ENCODE measurements around the gene RNF214. TPM values are rescaled to one million over a fixed set of nuclear protein-coding genes. Genes with fewer than 3 reads are reported as not detected.

The RNF214 gene
- polyA plus RNA-seq, 4 donors: 6.9 to 17.8 (median 8.9) TPM

GRCh38 chr11:117284053-117284452 lies 51.6 kb downstream of the RNF214 start:
- 96 to 97% (median 97%) methylated on average over 2 of the region's 2 CpGs for WGBS, 3 donors

GRCh38 chr11:117286588-117286987 lies 54.1 kb downstream of the RNF214 start:
- peaks cover 7 to 59% (median 23%) of the 10 kb centered on the region in 3 donors for H3K36me3 ChIP-seq (ENCODE audit: control insufficient read depth in 3 of 3, insufficient read depth in 2 of 3, low read depth in 1 of 3, low read length in 3 of 3)
- no peak for FAIRE-seq
- 55 to 63% (median 62%) methylated on average over 2 of the region's 2 CpGs for WGBS, 3 donors

More at GRCh38 chr11:117284053-117284452, 51.6 kb downstream of the RNF214 start:
- FAIRE-seq: no peak
- Histone ChIP-seq H3K4me3 (ENCODE audit: low read depth in 1 of 3, low read length in 3 of 3) (no peak overlapping the region), H3K27me3 (ENCODE audit: control insufficient read depth in 3 of 3, insufficient read depth in 3 of 3, low read length in 3 of 3) (no peaks in the 10 kb centered on the region), H3K4me1 (ENCODE audit: control insufficient read depth in 3 of 3, insufficient read depth in 2 of 3, low read depth in 1 of 3, low read length in 2 of 3) (peaks cover 0 to 25% (median 2%) of the 10 kb centered on the region in 3 donors), H3K9me3 (ENCODE audit: control insufficient read depth in 2 of 2, insufficient read depth in 1 of 2, low read depth in 1 of 2, low read length in 1 of 2) (no peaks in the 10 kb centered on the region), H3K27ac (ENCODE audit: low read depth in 1 of 3, low read length in 2 of 3) (no peak overlapping the region), H3K36me3 (ENCODE audit: control insufficient read depth in 3 of 3, insufficient read depth in 2 of 3, low read depth in 1 of 3, low read length in 3 of 3) (peaks cover 7 to 45% (median 18%) of the 10 kb centered on the region in 3 donors)
- DNase-seq: no peak

GRCh38 chr11:117287668-117288067 lies 55.2 kb downstream of the RNF214 start:
- no peaks in the 10 kb centered on the region for H3K27me3 ChIP-seq (ENCODE audit: control insufficient read depth in 3 of 3, insufficient read depth in 3 of 3, low read length in 3 of 3)
- H3K9me3 ChIP-seq (ENCODE audit: control insufficient read depth in 2 of 2, insufficient read depth in 1 of 2, low read depth in 1 of 2, low read length in 1 of 2): no peaks in the 10 kb centered on the region
- H3K36me3 ChIP-seq (ENCODE audit: control insufficient read depth in 3 of 3, insufficient read depth in 2 of 3, low read depth in 1 of 3, low read length in 3 of 3): peaks cover 2 to 54% (median 13%) of the 10 kb centered on the region in 3 donors
- H3K27ac ChIP-seq (ENCODE audit: low read depth in 1 of 3, low read length in 2 of 3): peak overlapping the region in 1 of 3 donors; percentile 53
- no peak overlapping the region for H3K4me3 ChIP-seq (ENCODE audit: low read depth in 1 of 3, low read length in 3 of 3)
- peaks cover 0 to 20% (median 2%) of the 10 kb centered on the region in 3 donors for H3K4me1 ChIP-seq (ENCODE audit: control insufficient read depth in 3 of 3, insufficient read depth in 2 of 3, low read depth in 1 of 3, low read length in 2 of 3)
- FAIRE-seq (no peak), DNase-seq (peak; percentile 73 to 76)
- WGBS, 3 donors: 18 to 66% (median 35%) methylated on average over 3 of the region's 3 CpGs

More at GRCh38 chr11:117286588-117286987, 54.1 kb downstream of the RNF214 start:
- Histone ChIP-seq H3K27me3 (ENCODE audit: control insufficient read depth in 3 of 3, insufficient read depth in 3 of 3, low read length in 3 of 3) (no peaks in the 10 kb centered on the region), H3K4me3 (ENCODE audit: low read depth in 1 of 3, low read length in 3 of 3) (no peak overlapping the region), H3K9me3 (ENCODE audit: control insufficient read depth in 2 of 2, insufficient read depth in 1 of 2, low read depth in 1 of 2, low read length in 1 of 2) (no peaks in the 10 kb centered on the region), H3K4me1 (ENCODE audit: control insufficient read depth in 3 of 3, insufficient read depth in 2 of 3, low read depth in 1 of 3, low read length in 2 of 3) (peaks cover 0 to 20% (median 2%) of the 10 kb centered on the region in 3 donors), H3K27ac (ENCODE audit: low read depth in 1 of 3, low read length in 2 of 3) (no peak overlapping the region)
- no peak for DNase-seq

- no peak overlapping the region for H3K4me3 ChIP-seq (ENCODE audit: low read depth in 1 of 3, low read length in 3 of 3)
- H3K27me3 ChIP-seq (ENCODE audit: control insufficient read depth in 3 of 3, insufficient read depth in 3 of 3, low read length in 3 of 3): no peaks in the 10 kb centered on the region
- peaks cover 0 to 20% (median 2%) of the 10 kb centered on the region in 3 donors for H3K4me1 ChIP-seq (ENCODE audit: control insufficient read depth in 3 of 3, insufficient read depth in 2 of 3, low read depth in 1 of 3, low read length in 2 of 3)
- WGBS, 3 donors: 84 to 100% (median 89%) methylated on average over 1 of the region's 1 CpG
- FAIRE-seq (no peak), DNase-seq (no peak)
- H3K36me3 ChIP-seq (ENCODE audit: control insufficient read depth in 3 of 3, insufficient read depth in 2 of 3, low read depth in 1 of 3, low read length in 3 of 3): peaks cover 2 to 55% (median 12%) of the 10 kb centered on the region in 3 donors
- H3K27ac ChIP-seq (ENCODE audit: low read depth in 1 of 3, low read length in 2 of 3): no peak overlapping the region
- H3K9me3 ChIP-seq (ENCODE audit: control insufficient read depth in 2 of 2, insufficient read depth in 1 of 2, low read depth in 1 of 2, low read length in 1 of 2): no peaks in the 10 kb centered on the region
Measured at GRCh38 chr11:117289795-117290194, 57.3 kb downstream of the RNF214 start.

- H3K27me3 ChIP-seq (ENCODE audit: control insufficient read depth in 3 of 3, insufficient read depth in 3 of 3, low read length in 3 of 3): no peaks in the 10 kb centered on the region
- no peak within 1 kb of the TSS for H3K27ac ChIP-seq (ENCODE audit: low read depth in 1 of 3, low read length in 2 of 3)
- H3K4me3 ChIP-seq (ENCODE audit: low read depth in 1 of 3, low read length in 3 of 3): no peak within 1 kb of the TSS
- FAIRE-seq (no peak), DNase-seq (peak in 1 of 2 donors; percentile 16)
- H3K36me3 ChIP-seq (ENCODE audit: control insufficient read depth in 3 of 3, insufficient read depth in 2 of 3, low read depth in 1 of 3, low read length in 3 of 3): peaks cover 2 to 62% (median 10%) of the 10 kb centered on the region in 3 donors
- H3K4me1 ChIP-seq (ENCODE audit: control insufficient read depth in 3 of 3, insufficient read depth in 2 of 3, low read depth in 1 of 3, low read length in 2 of 3): peaks cover 0 to 20% (median 2%) of the 10 kb centered on the region in 3 donors
- WGBS, 3 donors: 88 to 91% (median 89%) methylated on average over 8 of the region's 8 CpGs
- H3K9me3 ChIP-seq (ENCODE audit: control insufficient read depth in 2 of 2, insufficient read depth in 1 of 2, low read depth in 1 of 2, low read length in 1 of 2): no peaks in the 10 kb centered on the region
Measured at GRCh38 chr11:117290809-117291396, 58.4 kb downstream of the RNF214 start, which contains the start of gene BACE1-AS. BACE1-AS (plus strand) TSS chr11:117291346.

- no peak overlapping the region for H3K4me3 ChIP-seq (ENCODE audit: low read depth in 1 of 3, low read length in 3 of 3)
- H3K9me3 ChIP-seq (ENCODE audit: control insufficient read depth in 2 of 2, insufficient read depth in 1 of 2, low read depth in 1 of 2, low read length in 1 of 2): no peaks in the 10 kb centered on the region
- peaks cover 0 to 70% (median 7%) of the 10 kb centered on the region in 3 donors for H3K36me3 ChIP-seq (ENCODE audit: control insufficient read depth in 3 of 3, insufficient read depth in 2 of 3, low read depth in 1 of 3, low read length in 3 of 3)
- H3K27ac ChIP-seq (ENCODE audit: low read depth in 1 of 3, low read length in 2 of 3): no peak overlapping the region
- no peaks in the 10 kb centered on the region for H3K27me3 ChIP-seq (ENCODE audit: control insufficient read depth in 3 of 3, insufficient read depth in 3 of 3, low read length in 3 of 3)
- no peak for DNase-seq
- FAIRE-seq: no peak
- 97 to 98% (median 98%) methylated on average over 2 of the region's 2 CpGs for WGBS, 3 donors
- peaks cover 0 to 9% (median 2%) of the 10 kb centered on the region in 3 donors for H3K4me1 ChIP-seq (ENCODE audit: control insufficient read depth in 3 of 3, insufficient read depth in 2 of 3, low read depth in 1 of 3, low read length in 2 of 3)
Measured at GRCh38 chr11:117292616-117293015, 60.1 kb downstream of the RNF214 start.

- DNase-seq: no peak
- no peak for FAIRE-seq
- peaks cover 0 to 53% (median 0%) of the 10 kb centered on the region in 3 donors for H3K36me3 ChIP-seq (ENCODE audit: control insufficient read depth in 3 of 3, insufficient read depth in 2 of 3, low read depth in 1 of 3, low read length in 3 of 3)
Measured at GRCh38 chr11:117295438-117296137, 63.1 kb downstream of the RNF214 start.

GRCh38 chr11:117296881-117297280 lies 64.4 kb downstream of the RNF214 start:
- Histone ChIP-seq H3K27me3 (ENCODE audit: control insufficient read depth in 3 of 3, insufficient read depth in 3 of 3, low read length in 3 of 3) (no peaks in the 10 kb centered on the region), H3K4me3 (ENCODE audit: low read depth in 1 of 3, low read length in 3 of 3) (no peak overlapping the region), H3K36me3 (ENCODE audit: control insufficient read depth in 3 of 3, insufficient read depth in 2 of 3, low read depth in 1 of 3, low read length in 3 of 3) (peaks cover 0 to 41% (median 0%) of the 10 kb centered on the region in 3 donors), H3K4me1 (ENCODE audit: control insufficient read depth in 3 of 3, insufficient read depth in 2 of 3, low read depth in 1 of 3, low read length in 2 of 3) (peaks cover 0 to 30% (median 0%) of the 10 kb centered on the region in 3 donors), H3K27ac (ENCODE audit: low read depth in 1 of 3, low read length in 2 of 3) (no peak overlapping the region), H3K9me3 (ENCODE audit: control insufficient read depth in 2 of 2, insufficient read depth in 1 of 2, low read depth in 1 of 2, low read length in 1 of 2) (no peaks in the 10 kb centered on the region)
- FAIRE-seq (no peak), DNase-seq (no peak)
- WGBS, 3 donors: 80 to 96% (median 89%) methylated on average over 6 of the region's 6 CpGs

More at GRCh38 chr11:117295438-117296137, 63.1 kb downstream of the RNF214 start:
- no peak overlapping the region for H3K27ac ChIP-seq (ENCODE audit: low read depth in 1 of 3, low read length in 2 of 3)
- no peaks in the 10 kb centered on the region for H3K9me3 ChIP-seq (ENCODE audit: control insufficient read depth in 2 of 2, insufficient read depth in 1 of 2, low read depth in 1 of 2, low read length in 1 of 2)
- WGBS, 3 donors: 81 to 88% (median 84%) methylated on average over 9 of the region's 9 CpGs
- H3K4me1 ChIP-seq (ENCODE audit: control insufficient read depth in 3 of 3, insufficient read depth in 2 of 3, low read depth in 1 of 3, low read length in 2 of 3): peaks cover 0 to 25% (median 0%) of the 10 kb centered on the region in 3 donors
- no peaks in the 10 kb centered on the region for H3K27me3 ChIP-seq (ENCODE audit: control insufficient read depth in 3 of 3, insufficient read depth in 3 of 3, low read length in 3 of 3)
- H3K4me3 ChIP-seq (ENCODE audit: low read depth in 1 of 3, low read length in 3 of 3): no peak overlapping the region
